ENCODE measurements around the gene ATL1.
"Not testable (repeated sequence)": the region's sequence is repeated elsewhere in the genome, so short reads cannot be mapped to it uniquely, and the experiment has no call there.

The ATL1 gene

DNA sequence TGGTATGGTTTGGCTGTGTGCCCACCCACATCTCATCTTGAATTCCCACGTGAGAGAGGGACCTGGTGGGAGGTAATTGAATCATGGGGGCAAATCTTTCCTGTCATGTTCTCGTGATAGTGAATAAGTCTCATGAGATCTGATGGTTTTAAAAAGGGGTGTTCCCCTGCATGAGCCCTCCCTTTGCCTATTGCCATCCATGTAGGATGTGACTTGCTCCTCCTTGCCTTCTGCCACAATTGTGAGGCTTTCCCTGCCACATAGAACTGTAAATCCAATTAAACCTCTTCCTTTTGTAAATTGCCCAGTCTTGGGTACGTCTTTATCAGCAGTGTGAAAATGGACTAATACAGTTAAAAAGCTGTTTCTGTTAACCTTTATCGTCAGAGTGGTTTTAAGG lies 21.9 kb upstream of the ATL1 start:
- DNase-seq: not testable (repeated sequence)

DNA sequence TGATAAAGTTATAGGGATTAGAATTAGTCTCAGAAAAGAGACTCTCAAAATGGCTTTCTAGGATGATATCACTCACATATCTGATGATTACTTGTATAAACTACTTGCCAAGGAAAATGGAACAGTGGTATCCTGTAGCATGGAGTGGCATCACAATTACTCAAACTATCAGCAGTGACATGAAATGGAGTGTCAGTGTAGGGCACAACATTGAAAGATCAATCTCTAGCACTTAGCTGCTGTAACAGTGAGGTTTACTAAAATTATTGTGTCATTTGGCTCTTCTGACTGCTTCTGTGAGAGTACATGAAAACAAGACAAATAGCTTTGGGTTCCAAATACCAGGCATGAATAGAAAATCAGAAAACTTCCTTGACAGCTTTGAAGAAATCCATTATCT lies 20.9 kb upstream of the ATL1 start:
- no peak for DNase-seq

DNA sequence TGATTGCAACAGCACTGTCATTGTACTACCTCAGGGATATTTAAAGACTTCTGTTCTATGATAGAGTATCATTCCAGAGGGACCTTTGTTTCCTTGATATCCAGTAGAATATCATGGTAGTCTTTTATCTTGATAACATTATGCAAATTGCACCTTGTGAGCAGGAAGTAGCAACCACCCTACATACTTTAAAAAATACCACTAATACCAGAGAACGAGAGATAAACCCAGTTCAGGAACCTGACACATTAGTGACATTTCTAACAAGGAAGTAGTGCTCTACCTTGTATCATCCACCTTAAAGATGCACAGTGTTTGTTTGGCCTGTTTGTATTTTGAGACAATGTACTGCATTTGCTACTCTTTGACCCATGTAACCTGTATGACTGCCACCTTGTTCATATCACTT lies 18.8 kb upstream of the ATL1 start:
- DNase-seq: no peak

DNA sequence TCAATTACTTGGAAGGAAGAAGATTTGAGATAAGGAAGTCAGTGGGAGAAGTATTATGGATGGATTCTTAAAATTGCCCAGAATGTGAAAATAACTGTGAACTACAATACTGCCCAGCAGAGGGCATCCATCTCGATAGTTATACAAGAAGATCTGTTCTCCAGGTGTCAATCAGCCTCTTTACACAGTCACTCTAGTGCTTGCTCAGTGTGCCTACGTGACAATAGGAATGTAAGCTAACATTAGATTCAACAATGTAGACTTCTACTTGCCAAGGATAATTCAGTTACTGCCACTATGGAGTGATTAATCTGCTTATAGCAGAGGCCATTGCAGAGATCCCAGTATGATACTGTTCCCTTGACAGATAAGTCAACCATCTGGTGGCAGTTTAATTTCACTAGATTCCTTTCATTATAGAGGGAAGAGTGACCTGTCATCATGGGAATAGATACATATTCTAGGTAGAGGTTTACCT lies 17.0 kb upstream of the ATL1 start:
- peak; percentile 19 for DNase-seq

DNA sequence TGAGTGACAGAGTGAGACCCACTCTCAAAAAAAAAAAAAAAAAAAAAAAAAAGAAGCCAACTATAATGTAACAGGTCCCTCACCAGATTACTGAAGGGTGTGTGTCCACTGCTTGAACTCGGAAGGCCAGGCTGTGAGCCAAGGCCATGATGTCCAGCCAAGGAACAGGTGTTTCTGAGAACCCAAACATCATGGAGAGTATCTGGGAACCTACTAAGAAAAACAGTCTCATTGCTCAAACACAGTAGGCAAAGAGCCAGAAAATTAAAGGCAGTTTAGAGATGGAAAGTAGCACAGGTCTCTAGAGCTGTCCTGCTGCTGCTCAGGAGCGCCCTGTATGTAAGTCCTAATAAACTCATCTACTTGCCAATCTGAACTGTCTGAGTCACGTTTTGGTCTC lies 15.0 kb upstream of the ATL1 start:
- no peak for DNase-seq

DNA sequence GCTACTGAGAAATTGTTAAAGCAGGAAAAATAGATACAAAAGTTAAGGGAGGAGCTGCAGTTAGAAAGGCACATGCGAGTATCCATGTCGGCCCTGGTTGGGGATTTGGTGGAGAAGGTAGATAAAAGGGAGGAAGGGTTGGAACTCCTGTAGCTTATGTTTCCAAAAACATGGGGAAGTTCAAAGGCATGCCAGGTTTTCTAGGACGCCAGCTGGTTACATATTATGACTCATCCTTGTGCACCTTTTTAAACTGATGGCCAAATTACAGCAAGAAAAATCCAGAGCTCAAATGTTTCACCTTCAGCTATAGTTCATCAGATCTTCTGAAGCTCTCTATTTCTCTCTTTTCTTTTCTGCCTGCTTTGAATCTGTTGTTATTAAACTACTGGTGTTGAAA lies 14.3 kb upstream of the ATL1 start:
- no peak for DNase-seq

DNA sequence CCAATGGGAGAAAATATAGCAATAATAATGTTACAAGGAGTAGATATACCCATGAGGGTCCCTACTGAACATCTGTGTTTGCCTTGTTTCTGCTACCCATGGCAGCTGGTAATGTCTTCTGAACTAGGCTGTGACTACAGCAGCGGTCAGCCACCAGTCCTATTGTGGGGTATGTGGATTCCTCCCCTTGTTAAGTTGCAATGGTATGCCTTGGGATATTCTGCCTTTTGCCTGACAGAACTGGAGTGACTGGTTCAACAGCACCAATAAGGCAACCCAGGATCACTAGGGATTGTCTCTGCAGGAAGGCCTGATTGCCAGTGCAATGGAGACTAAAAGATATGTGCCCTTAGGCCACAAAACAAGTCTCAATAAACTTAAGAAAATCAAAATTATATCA lies 9.7 kb upstream of the ATL1 start:
- no peak for DNase-seq

DNA sequence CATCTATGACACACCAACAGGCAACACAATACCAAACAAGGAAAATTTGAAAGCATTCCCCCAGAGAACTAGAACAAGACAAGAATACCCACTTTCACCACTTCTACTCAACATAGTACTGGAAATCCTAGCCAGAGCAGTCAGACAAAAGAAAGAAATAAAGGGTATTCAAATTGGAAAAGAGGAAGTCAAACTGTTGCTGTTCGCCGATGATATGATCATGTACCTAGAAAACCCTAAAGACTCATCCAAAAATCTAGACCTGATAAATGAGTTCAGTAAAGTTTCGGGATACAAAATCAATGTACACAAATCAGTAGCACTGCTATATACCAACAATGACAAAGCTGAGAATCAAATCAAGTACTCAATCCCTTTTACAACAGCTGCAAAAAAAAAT lies 8.1 kb upstream of the ATL1 start:
- no peak for DNase-seq

DNA sequence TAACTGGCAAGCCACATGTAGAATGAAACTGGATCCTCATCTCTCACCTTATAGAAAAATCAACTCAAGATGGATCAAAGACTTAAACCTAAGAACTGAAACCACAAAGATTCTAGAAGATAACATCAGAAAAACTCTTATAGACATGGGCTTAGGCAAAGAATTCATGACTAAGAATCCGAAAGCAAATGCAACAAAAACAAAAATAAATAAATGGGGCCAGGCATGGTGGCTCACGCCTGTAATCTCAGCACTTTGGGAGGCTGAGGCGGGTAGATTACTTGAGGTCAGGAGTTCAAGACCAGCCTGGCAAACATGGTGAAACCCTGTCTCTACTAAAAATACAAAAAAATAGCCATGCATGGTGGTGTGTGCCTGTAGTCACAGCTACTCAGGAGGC lies 7.1 kb upstream of the ATL1 start:
- not testable (repeated sequence) for DNase-seq

DNA sequence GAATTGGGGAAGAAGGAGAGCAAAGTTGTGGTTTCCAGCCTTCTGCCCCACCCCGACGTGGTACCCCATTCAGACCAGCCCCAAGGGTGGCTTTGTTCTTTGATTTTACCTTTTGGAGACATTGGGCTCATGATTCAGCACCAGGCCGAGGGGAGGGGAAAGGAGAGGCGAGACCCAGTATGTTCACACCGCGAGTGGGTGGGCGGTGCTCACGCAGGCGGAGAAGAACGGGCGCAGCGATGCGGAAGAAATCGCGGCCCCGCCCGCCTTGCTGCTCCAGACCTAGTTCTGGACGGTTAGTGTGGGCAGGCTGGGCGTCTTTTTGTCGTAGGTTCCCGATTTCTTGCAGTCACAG lies 963 bp downstream of the ATL1 start:
- DNase-seq: peak; percentile 74

DNA sequence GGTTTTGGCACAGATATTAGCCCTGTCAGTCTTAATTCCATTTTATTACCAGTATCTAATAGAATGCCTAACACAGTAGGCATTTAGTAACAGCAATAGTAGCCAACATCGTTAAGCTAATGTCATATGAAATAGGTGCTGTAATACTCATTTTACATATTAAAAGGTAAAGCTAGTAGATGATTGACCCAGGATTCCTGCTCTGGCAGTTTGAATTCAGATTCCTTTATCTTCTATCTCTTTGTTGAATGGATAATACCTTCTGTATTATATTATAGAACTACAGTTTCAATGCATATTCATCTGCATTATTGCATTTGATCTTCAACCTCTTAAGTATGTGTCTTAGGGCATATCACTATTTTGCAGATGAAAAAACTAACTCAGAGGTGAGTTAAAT lies 2.9 kb downstream of the ATL1 start:
- no peak for DNase-seq

DNA sequence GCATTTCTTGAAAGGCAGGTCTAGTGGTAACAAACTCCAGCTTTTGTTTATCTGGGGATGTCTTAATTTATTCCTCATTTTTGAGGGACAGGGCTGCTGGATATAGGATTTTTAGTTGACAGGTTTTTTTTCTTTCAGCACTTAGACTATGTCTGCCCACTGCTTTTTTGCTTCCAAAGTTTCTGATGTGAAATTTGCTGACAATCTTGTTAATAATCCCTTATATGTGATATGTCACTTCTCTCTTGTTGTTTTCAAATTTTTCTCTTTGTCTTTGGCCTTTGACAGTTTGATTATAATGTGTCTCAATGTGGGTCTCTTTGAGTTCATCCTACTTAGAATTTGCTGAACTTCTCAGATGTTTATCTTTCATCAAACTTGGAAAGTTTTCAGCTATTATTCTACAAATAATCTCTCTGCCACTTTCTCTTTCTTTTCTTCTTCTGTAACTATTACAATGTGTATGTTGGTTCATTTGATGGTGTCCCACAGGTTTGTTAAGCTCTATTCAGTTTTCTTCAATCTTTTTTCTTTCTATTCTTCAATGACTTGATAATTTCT lies 9.8 kb downstream of the ATL1 start:
- DNase-seq: no peak

DNA sequence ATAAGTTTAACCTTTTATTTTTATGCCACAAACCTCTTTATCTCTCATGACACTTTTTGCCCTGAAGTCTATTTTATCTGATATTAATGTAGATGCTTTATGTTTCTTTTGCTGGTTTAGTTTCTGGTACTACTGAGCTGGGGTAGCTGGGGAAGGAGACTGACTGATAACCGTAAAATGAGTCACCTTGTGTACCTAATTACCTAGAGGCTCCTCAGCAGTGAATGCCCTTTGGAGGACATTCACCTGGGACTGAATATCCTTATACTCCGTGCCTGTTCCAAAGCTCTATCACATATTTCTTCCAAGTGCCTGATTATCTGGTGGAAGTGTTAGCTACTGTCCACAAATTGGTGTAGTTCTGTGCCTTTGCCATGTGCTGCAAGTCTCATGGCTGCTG lies 13.9 kb downstream of the ATL1 start:
- no peak for DNase-seq

DNA sequence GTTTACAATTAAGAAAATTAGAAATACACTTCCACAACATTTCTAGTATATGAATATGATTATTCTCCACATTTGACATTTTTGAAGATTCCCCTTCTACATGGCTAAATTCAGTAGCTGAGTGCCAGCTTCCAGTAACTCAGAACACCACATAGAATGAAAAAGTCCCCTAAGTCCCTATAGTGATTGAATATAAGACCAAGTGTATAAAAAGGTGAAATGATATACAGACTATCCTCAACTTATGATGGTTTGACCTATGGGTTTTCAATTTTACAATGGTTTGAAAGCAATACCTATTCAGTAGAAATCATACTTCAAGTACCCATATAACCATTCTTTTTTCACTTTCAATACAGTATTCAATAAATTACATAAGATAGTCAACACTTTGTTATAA lies 15.8 kb downstream of the ATL1 start:
- DNase-seq: no peak

DNA sequence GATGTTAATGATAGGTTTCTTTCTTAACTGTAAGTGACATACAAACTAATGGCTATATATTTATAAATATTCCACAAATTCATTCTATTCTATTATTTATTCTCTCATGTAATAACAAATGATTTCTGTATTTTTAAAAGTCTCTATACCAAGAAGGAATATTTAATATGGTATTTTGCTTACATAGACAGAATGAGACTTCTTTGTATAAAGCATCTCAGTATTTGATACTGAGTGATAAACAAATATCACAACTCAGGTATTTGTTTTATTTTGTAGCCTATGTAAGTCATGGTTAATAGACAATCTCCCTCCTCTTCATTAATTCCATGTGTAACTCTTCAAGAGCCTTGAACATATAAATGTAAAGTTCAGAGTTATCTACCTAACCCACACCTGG lies 18.0 kb downstream of the ATL1 start:
- no peak for DNase-seq

DNA sequence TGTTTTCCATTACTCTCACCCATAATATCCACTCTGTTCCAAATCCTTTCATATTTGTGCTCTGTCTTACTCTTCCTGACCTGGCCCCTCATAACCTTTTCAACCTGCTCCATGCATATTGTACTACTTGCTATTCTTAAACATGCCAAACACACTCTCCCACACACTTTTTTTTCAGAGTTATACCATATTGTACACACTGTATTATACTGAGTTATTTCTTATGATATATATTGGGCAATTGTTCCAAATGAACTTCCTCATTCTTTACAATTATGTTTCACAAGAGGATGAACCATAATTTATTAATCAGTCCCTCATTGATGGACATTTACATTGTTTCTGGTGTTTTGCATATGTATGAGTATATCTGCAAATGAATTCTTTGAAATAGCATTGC lies 18.5 kb downstream of the ATL1 start:
- DNase-seq: no peak

DNA sequence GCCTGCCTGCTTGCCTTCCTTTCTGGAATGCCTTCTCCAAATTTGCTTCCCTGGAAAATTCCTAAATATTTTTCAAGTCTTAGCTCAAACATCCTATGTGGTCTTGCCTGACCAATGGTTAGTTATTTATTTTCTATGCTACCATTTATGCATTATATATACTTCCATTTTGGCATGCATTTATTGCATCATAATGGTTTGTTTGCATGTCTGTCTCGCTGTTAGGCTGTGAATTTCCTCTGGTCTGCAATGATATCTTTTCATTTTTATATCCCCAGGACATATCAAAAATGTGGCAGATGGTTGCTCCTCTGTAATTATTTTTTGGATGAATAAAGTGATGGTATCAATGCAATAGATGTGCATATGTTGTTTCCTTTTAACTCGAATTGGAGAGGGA lies 30.5 kb downstream of the ATL1 start:
- no peak for DNase-seq

DNA sequence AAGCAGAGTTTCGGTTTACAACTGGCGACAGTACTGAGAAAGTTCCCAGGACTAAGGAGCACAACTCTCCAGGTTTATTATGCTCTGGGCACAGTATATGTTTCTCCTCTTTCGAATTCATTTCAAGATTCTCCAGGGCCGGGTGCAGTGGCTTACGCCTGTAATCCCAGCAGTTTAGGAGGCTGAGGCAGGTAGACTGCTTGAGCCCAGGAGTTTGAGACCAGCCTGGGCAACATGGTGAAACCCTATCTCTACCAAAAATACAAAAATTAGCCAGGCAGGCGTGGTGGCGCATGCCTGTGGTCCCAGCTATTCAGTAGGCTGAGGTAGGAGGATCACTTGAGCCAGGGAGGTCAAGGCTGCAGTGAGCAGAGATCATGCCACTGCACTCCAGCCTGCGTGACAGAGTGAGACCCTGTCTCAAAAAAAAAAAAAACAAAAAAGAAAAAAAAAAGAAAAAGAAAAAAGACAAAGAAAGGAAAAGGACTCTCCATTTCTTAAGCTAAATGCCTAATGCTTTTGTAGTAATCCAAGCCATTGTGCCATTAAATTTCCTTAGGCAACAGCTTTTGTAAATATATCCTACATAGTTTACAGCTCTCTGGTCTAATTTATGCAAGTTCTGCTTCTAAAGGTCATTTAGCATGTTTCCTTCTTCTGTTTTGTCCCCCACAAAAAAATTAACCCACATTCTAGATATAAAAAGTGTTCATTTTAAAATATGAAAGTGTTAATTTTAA lies 34.8 kb downstream of the ATL1 start:
- DNase-seq: no peak

DNA sequence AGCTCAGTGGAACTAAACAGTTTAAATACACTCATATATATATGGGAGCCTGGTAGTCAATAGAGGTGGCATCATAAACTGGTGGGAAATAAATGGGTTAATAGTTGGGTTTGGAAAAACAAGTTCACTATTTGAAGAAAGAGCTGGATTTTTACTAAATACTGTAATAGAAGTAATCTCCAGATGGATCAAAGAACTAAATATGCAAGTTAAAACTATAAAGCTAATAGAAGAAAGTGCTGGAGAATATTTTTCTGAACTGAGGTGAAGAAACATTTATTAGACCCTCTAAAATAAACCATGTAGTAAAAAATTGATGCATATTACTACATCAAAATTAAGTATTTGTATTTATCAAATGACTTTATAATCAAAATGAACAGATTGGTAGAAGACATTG lies 38.8 kb downstream of the ATL1 start:
- no peak for DNase-seq

DNA sequence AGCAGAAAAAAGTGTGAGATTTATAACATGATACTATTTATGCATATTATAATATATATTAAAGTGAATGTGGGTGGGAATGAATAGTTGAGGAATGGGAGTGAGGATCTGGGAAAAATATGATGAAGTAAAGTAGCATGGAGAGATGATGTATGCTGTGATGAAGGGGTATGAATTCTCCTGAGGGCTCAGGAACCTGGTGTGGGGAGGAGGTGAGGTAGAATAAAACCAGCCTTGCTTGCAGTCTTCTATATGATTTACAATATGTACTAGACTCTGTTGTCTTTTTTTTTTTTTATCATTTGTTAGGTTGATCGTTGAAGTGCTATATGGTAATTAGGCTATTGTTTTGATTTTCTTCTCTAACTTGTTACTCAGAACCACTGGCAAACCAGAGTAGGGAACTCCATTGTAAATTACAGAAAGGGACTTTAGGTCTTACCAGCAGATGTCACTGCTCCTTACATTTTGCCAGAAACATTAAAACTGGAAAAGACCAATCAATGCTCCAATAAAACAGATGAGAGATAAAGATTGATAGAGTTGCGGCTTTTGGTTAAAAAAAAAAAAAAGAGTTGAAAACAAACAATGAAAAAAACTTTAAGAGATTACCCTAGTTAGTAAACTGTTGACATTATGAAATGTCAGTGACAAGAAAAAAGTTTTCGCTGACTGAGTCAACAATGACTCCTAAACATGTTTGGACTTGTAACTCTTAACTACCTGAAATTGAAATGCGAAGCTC lies 39.9 kb downstream of the ATL1 start:
- no peak for DNase-seq

DNA sequence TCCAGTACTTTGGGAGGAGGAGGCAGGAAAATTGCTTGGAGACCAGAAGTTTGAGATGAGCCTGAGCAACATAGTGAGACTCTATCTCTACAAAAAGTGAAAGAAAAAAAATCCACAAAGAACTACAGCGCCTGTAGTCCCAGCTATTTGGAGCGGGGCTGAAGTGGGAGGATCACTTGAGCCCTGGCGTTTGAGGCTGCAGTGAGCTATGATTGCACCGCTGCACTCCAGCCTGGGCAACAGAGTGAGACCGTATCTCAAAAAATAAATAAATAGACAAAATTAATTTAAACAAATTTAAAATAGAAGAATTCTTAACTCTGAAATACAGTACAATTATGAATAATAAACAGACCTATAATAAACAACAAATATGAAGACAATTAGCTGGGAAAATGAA lies 40.9 kb downstream of the ATL1 start:
- no peak for DNase-seq

DNA sequence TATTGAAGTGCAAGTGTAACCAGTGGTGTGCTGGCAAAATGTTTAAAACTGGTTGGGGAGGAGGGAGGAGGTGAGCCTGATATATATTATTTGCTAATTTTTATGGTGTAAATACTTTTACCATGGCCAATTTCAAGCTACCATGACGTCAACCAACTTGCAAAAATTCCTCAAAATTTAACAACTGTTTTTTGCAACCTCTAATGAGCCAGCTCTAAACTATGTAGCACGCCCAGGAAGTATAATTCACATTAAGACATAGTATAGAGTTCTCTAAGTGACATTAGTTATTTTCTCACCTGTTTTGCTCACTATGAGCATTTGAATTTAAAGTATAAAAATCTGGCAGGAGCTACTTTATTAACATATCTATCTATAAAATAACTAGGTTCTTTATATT lies 41.4 kb downstream of the ATL1 start:
- DNase-seq: no peak

DNA sequence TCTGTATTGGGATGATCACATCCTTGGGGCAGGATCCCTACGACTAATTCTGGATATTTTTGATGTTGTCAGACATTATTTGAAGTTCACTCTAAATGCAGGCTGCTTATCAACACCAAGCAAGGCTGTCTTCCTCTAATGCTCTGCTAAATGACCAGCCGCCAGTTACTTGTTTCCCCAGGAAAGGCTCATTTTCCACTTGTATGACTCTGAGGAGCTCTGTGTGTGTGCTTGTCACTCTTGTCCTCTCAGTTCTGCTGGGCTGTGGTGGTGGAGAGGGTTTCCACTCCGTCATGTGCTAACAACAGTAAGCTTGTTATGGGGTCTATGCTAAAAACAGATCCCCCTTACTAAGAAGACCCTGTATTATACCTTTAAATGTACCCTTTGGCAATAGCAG lies 42.1 kb downstream of the ATL1 start:
- DNase-seq: no peak

DNA sequence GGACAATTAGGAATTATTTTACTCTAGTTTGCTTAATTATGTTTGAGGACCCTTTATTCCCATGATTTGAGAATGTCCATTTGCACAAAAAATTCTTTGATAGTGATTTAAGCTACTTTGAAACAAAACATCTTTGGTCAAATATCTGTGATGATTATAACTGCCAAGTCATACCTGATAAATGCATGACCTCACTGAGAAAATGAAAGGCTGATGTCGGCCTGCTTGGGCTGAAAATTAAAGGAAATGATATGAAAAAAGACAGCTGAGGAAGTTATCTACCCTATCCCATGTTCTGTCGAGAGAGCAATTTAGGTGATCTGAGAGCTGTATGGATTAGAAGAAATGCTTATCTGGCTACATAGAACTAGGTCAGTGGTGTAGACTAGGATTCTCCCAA lies 43.6 kb downstream of the ATL1 start:
- DNase-seq: no peak

DNA sequence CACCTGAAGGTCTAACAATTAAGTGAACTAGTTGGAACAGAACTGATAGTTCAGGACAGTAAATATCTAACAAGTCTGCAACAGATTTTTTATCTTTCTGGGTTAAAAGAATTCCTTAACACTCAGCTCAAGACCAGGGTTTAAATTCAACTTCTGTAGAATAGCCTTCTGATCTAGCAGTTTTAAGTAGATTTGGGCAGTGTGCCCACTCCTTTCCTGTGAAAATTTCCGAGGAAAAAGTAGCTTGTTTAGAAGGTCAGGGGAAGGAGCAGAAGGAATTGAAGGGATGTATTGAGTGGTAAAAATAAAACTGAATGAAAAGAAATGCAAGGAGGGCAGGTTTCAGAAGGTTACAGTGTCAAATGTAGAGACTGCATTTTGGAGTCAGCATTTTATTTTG lies 45.8 kb downstream of the ATL1 start:
- no peak for DNase-seq

All from activated naive CD4-positive, alpha-beta T cell treated with anti-CD3 and anti-CD28 coated beads, Interleukin-2, amount 50 U/mL, for 16 hours (primary cell).